HG03108 (cell line): ENCODE measurements around the gene ICAM5.
A peak's percentile ranks its signal among the peaks of the same experiment; 100 is the strongest.
"Not testable (repeated sequence)": the region's sequence is repeated elsewhere in the genome, so short reads cannot be mapped to it uniquely, and the experiment has no call there.

Source experiments
- ATAC-seq: cut with Tn5 transposase; IDR thresholded peaks from one replicate; pipeline ENCODE4 v1.9.1; 2021; ENCODE audit warnings: moderate library complexity; ENCODE audit not compliant: unreplicated experiment

Gene ICAM5

DNA sequence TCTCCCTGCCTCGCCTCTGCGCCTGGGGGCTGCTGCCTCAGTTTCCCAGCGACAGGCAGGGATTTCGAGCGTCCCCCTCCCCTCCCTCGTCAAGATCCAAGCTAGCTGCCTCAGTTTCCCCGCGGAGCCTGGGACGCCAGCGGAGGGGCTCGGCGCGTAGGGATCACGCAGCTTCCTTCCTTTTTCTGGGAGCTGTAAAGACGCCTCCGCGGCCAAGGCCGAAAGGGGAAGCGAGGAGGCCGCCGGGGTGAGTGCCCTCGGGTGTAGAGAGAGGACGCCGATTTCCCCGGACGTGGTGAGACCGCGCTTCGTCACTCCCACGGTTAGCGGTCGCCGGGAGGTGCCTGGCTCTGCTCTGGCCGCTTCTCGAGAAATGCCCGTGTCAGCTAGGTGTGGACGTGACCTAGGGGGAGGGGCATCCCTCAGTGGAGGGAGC is 19.6 kb upstream of the ICAM5 start:
- no peak for ATAC-seq

DNA sequence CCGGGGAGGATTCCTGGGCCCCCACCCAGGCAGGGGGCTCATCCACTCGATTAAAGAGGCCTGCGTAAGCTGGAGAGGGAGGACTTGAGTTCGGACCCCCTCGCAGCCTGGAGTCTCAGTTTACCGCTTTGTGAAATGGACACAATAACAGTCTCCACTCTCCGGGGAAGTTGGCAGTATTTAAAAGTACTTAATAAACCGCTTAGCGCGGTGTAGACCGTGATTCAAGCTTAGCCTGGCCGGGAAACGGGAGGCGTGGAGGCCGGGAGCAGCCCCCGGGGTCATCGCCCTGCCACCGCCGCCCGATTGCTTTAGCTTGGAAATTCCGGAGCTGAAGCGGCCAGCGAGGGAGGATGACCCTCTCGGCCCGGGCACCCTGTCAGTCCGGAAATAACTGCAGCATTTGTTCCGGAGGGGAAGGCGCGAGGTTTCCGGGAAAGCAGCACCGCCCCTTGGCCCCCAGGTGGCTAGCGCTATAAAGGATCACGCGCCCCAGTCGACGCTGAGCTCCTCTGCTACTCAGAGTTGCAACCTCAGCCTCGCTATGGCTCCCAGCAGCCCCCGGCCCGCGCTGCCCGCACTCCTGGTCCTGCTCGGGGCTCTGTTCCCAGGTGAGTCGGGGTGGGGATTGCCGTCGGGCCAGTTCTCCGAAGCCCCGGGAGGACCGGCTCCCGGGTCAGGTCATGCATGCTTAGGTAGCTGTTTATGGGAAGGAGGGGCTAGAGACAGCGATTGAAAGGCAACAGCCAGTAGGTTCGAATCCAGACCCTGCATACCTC is 18.9 kb upstream of the ICAM5 start, which contains the start of gene ICAM1:
ICAM1 (plus strand) TSS at position 505 of the 779 bp plus-strand sequence; CDS start at position 545, 40 bp downstream.
- peak; percentile 40 for ATAC-seq

DNA sequence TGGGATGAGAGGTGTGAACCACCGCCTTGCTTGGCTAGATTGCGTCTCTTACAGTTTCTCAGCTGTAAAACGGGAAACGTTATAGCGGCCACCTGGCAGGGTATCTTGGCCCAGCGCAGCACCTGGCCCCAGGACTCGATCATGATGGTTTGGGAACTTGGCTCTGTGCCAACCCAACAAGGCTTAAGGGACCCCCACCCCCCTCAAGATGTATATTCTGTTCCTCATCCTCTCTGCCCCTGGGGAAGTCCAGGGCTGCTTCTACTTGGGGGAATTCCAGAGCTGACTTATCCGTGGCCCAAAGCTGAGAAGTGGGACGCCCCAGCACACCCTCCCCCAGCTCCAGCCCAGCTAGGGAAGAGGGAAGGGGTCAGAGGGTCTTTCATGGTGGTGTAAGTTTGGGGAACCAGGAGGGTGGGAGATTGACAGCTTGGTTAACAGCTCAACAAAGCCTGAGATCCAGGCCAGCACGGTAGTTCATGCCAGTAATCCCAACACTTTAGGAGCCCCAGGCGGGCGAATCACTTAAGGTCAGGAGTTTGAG is 18.1 kb upstream of the ICAM5 start:
- ATAC-seq = no peak

DNA sequence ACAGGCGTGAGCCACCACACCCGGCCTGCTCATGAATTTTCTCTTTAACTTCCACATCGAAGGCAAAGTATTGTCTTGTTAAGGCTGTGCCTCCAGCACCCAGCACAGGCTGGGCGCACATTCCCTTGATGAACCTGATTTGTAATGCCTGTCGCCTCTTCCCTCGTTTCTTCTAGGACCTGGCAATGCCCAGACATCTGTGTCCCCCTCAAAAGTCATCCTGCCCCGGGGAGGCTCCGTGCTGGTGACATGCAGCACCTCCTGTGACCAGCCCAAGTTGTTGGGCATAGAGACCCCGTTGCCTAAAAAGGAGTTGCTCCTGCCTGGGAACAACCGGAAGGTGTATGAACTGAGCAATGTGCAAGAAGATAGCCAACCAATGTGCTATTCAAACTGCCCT is 15.2 kb upstream of the ICAM5 start:
- no peak for ATAC-seq

DNA sequence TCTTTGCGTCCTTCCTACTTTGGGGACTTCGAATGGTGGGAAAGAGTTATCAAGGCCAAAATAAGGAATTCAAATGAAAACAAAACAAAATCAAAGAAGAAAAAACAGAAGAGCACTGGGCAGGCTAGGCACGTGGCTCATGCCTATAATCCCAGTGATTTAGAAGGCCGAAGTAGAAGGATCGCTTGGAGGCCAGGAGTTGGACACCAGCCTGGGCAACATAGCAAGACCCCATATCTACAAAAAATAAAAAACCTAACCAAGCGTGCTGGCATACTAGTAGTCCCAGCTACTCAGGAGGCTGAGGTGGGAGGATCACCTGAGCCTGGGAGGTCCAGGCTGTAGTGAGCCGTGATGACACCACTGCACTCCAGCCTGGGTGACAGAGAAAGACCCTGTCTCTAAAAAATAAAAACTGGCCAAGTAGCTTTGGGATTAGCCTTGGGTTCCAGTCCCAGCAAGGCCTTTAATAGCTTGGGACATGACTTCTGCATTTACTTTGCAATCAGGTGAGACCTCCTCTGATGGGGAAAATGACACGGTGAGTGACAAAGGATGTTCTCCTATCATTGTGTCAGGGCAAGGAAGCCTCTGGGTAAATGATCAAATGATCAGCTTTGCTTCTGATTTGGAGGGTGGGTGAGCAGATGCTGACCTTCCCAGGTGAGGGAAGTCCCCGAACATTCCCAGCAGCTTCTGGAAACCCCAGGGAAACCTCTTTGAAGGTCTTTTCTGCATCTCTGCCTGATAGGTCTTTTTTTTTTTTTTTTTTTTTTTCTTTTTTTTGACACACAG is 11.8 kb upstream of the ICAM5 start:
- ATAC-seq = no peak

DNA sequence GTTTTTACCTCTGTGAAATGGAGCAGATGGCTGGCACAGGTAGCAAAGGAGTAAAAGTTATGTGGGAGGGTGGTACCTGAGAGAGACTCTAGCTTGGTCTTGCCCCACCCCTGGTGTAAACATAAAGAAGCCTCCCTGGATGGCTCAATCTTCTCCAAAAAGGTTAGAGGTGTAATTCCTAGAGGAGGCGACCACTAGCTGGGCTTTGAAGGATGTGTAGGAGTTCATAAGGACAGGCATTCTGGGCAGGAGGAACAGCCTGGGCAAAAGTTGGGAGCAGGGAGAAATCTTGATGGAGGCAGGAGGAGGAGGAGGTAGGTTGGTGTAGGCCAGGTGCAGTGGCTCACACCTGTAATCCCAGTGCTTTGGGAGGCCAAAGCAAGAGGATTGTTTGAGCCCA is 10.8 kb upstream of the ICAM5 start:
- no peak for ATAC-seq

DNA sequence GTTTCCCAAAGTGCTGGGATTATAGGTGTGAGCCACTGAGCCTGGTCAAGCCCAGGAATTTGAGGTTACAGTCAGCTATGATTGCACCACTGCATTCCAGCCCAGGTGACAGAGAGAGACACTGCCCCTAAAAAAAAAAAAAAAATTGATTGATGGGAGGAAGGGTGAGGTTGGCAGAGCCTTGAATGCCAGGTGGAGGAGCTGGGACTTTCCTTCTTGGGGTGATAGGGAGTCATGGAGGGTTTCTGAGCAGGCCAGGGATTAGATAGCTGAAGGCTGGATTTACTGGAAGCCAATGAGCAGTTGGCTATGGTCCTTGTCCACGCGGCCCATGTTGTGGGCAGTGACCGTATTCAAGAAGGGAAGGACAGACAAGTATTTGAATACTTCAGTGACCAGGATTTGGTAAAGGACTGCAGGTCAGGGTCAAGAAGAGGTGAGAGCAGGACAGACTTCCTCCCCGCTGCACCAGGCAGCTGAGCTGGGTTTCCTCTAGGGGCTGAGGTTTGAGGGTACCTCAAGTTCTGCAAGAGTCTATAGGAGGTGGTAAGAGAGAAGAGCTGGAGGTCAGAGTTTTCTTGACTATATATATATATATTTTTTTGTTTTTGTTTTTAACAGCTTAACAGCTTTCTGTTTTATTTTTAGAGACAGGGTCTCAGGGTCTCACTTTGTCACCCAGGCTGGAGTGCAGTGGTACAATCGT is 9.9 kb upstream of the ICAM5 start:
- ATAC-seq = no peak

DNA sequence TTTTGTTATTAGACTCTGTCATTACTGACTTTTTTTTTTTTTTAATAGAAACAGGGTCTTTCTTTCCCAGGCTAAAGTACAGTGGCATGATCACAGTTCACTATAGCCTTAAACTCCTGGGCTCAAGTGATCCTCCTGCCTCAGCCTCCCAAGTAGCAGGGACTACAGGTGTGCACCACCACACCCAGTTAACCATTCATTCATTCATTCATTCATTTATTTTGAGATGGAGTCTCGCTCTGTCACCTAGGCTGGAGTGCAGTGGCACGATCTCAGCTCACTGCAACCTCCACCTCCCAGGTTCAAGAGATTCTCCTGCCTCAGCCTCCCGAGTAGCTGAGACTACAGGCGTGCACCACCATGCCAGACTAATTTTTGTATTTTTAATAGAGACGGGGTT is 7.7 kb upstream of the ICAM5 start:
- ATAC-seq = not testable (repeated sequence)

DNA sequence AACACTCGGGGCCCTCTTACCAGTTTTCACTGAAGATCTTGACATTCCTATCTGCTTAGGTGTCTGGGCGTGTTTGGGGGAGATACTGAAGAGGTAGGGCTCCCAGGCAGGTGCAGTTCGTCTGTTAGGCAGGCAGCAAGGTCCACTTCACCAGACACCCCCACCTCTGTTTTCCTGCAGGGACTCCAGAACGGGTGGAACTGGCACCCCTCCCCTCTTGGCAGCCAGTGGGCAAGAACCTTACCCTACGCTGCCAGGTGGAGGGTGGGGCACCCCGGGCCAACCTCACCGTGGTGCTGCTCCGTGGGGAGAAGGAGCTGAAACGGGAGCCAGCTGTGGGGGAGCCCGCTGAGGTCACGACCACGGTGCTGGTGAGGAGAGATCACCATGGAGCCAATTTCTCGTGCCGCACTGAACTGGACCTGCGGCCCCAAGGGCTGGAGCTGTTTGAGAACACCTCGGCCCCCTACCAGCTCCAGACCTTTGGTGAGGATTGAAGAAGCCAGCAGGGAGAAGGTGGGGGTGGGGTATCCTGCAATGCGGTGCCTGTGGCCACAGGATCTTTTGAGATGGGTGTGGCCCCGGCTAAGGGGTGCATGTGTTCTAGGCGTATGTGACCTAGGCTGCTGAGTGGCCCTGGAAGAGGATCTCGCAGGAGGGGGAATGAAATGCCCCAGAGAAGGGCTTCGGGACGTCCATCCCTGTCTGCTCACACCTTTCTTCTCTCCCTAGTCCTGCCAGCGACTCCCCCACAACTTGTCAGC is 6.3 kb upstream of the ICAM5 start:
- no peak for ATAC-seq

DNA sequence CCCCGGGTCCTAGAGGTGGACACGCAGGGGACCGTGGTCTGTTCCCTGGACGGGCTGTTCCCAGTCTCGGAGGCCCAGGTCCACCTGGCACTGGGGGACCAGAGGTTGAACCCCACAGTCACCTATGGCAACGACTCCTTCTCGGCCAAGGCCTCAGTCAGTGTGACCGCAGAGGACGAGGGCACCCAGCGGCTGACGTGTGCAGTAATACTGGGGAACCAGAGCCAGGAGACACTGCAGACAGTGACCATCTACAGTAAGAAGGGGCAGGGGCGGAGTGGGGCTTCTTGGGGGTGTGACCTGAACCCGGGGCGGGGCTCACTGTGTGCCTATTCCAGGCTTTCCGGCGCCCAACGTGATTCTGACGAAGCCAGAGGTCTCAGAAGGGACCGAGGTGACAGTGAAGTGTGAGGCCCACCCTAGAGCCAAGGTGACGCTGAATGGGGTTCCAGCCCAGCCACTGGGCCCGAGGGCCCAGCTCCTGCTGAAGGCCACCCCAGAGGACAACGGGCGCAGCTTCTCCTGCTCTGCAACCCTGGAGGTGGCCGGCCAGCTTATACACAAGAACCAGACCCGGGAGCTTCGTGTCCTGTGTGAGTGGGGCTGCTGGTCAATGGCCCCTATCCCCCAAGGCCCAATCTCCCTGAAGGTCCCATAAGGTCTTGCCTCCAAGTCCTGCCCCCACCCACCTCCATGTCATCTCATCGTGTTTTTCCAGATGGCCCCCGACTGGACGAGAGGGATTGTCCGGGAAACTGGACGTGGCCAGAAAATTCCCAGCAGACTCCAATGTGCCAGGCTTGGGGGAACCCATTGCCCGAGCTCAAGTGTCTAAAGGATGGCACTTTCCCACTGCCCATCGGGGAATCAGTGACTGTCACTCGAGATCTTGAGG is 5.4 kb upstream of the ICAM5 start:
- no peak for ATAC-seq

DNA sequence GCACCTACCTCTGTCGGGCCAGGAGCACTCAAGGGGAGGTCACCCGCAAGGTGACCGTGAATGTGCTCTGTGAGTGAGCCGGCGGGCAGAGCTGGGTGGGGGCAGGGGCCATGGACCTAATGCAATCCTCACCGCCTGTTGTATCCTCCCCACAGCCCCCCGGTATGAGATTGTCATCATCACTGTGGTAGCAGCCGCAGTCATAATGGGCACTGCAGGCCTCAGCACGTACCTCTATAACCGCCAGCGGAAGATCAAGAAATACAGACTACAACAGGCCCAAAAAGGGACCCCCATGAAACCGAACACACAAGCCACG is 4.8 kb upstream of the ICAM5 start:
- ATAC-seq = no peak

DNA sequence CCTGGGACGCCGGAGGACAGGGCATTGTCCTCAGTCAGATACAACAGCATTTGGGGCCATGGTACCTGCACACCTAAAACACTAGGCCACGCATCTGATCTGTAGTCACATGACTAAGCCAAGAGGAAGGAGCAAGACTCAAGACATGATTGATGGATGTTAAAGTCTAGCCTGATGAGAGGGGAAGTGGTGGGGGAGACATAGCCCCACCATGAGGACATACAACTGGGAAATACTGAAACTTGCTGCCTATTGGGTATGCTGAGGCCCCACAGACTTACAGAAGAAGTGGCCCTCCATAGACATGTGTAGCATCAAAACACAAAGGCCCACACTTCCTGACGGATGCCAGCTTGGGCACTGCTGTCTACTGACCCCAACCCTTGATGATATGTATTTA is 4.4 kb upstream of the ICAM5 start:
- no peak for ATAC-seq

DNA sequence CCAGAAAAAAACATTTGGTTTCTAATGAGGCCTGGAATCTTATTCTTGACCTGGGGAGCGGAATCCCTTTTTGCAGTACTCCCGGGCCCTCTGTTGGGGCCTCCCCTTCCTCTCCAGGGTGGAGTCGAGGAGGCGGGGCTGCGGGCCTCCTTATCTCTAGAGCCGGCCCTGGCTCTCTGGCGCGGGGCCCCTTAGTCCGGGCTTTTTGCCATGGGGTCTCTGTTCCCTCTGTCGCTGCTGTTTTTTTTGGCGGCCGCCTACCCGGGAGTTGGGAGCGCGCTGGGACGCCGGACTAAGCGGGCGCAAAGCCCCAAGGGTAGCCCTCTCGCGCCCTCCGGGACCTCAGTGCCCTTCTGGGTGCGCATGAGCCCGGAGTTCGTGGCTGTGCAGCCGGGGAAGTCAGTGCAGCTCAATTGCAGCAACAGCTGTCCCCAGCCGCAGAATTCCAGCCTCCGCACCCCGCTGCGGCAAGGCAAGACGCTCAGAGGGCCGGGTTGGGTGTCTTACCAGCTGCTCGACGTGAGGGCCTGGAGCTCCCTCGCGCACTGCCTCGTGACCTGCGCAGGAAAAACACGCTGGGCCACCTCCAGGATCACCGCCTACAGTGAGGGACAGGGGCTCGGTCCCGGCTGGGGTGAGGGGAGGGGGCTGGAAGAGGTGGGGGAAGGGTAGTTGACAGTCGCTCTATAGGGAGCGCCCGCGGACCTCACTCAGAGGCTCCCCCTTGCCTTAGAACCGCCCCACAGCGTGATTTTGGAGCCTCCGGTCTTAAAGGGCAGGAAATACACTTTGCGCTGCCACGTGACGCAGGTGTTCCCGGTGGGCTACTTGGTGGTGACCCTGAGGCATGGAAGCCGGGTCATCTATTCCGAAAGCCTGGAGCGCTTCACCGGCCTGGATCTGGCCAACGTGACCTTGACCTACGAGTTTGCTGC is 2.7 kb upstream of the ICAM5 start, which contains the start of gene ICAM4:
ICAM4 (plus strand) TSS at position 153 of the 935 bp plus-strand sequence; CDS start at position 211, 58 bp downstream.
- ATAC-seq = no peak

DNA sequence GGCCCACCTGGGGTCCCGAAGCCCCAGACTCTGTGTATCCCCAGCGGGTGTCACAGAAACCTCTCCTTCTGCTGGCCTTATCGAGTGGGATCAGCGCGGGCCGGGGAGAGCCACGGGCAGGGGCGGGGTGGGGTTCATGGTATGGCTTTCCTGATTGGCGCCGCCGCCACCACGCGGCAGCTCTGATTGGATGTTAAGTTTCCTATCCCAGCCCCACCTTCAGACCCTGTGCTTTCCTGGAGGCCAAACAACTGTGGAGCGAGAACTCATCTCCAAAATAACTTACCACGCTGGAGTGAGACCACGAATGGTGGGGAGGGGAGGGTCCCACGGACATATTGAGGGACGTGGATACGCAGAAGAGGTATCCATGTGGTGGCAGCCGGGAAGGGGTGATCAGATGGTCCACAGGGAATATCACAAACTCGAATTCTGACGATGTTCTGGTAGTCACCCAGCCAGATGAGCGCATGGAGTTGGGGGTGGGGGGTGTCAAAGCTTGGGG is 1.0 kb upstream of the ICAM5 start:
- ATAC-seq = no peak

DNA sequence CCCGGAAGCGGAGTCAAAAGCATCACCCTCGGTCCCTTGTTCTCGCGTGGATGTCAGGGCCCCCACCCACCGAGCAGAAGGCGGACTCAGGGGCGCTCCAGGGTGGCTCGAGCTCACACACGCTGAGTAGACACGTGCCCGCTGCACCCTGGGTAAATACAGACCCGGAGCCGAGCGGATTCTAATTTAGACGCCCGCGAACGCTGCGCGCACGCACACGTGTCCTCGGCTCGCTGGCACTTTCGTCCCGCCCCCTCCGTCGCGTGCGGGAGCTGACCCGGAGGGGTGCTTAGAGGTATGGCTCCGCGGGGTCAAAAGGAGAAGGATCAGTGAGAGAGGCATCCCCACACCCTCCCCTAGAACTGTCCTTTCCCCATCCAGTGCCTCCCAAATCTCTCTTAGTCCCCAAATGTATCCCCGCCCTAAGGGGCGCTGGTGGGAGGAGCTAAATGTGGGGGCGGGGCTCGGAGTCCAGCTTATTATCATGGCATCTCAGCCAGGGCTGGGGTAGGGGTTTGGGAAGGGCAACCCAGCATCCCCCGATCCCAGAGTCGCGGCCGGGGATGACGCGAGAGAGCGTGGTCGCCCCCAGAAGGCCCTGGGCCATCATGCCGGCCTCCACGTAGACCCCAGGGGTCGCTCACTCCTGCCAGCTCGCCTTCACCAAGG is 451 bp upstream of the ICAM5 start:
- no peak for ATAC-seq

DNA sequence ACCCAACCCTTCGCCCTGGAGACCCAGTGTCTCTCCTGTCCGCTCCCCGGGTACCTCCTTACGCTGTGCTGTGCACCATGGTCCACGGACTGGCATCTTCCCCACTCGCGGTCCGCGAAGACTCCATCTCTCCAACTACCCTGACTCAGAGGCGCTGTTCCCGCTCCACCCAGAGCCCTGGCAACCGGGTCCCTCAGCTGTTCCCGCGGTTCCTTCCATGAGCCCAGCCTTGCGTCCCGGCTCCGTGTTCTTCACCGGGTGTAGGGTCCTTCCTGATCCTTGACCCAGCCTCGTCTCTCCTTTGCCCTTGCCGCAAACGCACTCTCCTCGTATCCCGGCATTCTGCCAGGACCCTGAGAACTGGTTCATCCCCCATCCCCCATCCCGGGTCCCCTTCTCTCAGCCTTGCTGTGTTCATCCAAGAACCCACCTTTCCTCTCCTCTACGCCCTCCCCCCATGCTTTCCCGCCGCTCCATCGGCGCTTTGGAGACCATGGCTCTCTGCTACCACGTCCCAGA is 664 bp downstream of the ICAM5 start:
- no peak for ATAC-seq

DNA sequence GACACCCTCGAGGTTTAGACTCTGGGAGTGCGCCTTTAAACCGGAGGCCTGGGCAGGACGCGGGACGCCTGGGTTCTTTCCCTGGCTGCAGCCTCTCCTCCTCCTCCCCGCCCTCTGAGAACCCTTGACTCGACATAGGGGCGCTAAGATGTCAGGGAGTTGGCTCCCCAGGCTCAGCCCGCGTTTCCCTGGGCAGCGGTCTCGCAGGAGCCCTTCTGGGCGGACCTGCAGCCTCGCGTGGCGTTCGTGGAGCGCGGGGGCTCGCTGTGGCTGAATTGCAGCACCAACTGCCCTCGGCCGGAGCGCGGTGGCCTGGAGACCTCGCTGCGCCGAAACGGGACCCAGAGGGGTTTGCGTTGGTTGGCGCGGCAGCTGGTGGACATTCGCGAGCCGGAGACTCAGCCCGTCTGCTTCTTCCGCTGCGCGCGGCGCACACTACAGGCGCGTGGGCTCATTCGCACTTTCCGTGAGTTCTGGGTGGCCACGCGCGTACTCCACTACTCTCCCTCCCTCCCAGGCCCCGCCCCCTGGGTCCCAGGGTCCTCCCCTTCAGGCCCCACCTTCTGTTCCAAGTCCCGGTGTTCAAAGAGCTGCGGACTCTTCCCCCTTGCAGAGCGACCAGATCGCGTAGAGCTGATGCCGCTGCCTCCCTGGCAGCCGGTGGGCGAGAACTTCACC is 1.3 kb downstream of the ICAM5 start:
- ATAC-seq = no peak
